HFF-Myc (cell line): ENCODE measurements around the gene CD53.

Experiments used
- DNase-seq: peaks from one replicate; pipeline ENCODE4 v3.0.0-alpha.2; 2011; ENCODE audit warnings: low read depth; ENCODE audit errors: extremely low read depth
- H3K4me3 ChIP-seq: replicated peaks from 2 replicates; pipeline ENCODE4 v1.5.1; 2011; ENCODE audit warnings: low read depth, mild to moderate bottlenecking, control low read depth, low read length
- TF ChIP-seq, protein P1 (sequence below): IDR thresholded peaks from 2 replicates; pipeline ENCODE4 v1.5.1; 2012; ENCODE audit warnings: mild to moderate bottlenecking, low read depth, low read length, control low read depth; ENCODE audit errors: missing control alignments

The CD53 gene

GRCh38 chr1:110877364-110877763 is 4.4 kb downstream of the CD53 start:
- TF ChIP-seq, protein P1, sequence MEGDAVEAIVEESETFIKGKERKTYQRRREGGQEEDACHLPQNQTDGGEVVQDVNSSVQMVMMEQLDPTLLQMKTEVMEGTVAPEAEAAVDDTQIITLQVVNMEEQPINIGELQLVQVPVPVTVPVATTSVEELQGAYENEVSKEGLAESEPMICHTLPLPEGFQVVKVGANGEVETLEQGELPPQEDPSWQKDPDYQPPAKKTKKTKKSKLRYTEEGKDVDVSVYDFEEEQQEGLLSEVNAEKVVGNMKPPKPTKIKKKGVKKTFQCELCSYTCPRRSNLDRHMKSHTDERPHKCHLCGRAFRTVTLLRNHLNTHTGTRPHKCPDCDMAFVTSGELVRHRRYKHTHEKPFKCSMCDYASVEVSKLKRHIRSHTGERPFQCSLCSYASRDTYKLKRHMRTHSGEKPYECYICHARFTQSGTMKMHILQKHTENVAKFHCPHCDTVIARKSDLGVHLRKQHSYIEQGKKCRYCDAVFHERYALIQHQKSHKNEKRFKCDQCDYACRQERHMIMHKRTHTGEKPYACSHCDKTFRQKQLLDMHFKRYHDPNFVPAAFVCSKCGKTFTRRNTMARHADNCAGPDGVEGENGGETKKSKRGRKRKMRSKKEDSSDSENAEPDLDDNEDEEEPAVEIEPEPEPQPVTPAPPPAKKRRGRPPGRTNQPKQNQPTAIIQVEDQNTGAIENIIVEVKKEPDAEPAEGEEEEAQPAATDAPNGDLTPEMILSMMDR = no peak
- H3K4me3 ChIP-seq = no peak overlapping the region
- no peak for DNase-seq

DNA sequence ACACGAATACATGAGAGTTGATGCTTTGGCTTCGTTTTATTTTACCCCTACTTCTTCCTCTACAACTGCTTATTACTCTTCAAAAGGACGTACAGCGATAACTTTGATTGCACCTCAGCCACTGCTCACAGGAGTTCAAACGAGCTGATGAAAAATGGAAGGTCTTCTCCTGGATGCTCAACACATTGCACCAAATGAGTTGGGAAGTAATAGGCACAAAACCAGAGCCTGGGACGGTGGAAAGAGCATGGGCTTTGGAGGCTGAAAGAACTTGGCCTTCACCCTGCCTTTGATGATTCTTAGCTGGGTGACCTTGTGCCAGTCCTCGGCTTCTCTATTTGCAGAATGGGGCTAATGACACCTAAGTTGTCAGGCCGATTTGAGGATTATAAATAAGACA is 4.8 kb downstream of the CD53 start:
- TF ChIP-seq, protein P1 = no peak
- no peak overlapping the region for H3K4me3 ChIP-seq
- DNase-seq = no peak

DNA sequence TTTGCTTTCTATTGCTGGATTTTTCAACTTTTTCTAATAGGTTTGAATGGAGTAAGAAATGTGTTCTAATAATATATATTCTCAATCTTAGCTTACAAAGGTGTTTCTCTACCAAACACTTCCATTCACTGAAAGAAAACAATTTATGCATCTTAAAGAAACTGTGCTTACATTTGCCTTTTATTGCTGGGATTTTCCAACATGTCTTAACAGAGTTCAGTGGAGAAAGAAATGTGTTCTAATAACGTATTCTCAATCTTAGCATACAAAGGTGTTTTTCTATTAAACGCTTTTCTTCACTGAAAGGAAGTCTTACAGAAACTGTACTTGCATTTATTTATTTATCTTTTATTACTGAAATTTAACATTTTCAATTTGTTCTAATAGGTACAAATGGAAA is 5.6 kb downstream of the CD53 start:
- TF ChIP-seq, protein P1 = no peak
- no peak overlapping the region for H3K4me3 ChIP-seq
- no peak for DNase-seq

DNA sequence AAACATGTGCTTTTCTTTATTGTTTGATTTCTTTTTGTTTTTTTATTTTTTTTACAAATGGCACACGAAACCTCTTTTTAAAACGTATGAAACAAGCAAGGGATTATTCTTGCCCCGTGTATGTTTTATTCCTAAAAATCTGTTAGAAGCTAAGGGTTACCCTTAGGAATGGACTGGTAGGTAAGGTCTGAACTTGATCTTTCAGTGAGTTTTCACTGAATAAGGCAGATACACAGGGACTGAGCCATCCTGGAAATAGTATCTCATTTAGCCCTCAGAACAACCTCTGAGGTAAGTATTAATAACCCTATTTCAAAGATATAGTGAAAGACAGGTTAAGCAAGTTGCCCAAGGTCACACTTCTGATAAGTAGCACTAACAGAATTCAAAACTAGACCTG is 6.0 kb downstream of the CD53 start:
- TF ChIP-seq, protein P1 = no peak
- no peak overlapping the region for H3K4me3 ChIP-seq
- no peak for DNase-seq

DNA sequence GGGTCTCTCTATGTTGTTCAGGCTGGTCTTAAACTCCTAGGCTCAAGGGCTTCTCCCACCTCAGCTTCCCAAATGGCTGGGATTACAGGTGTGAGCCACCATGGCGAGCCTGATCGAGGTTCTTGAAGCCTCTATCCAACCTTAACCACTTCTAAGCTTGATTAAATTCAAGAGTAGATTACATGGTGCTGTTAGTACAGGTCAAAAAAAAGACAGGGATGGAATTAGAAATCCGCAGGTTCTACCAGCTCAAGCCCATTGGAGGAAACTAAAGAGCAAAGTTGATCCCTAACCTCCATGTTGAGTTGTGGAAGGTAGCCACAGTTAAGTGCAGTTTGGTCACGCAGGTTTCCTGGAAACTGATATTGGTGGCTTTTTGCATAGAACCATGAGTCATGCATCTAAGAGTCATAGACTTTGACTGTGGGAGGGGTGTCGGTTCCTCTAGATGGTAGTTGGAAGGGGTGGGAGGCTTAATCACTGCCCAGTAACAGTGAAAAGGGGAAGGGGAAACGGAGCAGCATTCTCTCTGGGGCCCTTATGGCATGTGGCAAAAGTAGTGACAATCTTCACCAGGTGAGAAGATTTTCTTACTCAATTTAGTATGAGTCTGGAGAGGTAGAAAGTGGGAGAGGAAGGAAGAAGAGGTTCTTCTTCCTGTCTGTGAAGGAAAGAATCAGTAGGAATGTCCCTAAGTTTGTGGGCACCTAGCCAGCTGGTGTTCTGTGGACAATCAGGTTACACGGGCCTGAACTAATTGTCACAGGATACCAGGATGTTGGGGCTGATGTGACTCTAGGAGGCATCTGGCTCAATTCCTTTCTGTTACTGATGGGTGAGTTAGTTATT is 7.0 kb downstream of the CD53 start:
- TF ChIP-seq, protein P1 = no peak
- no peak for DNase-seq
- H3K4me3 ChIP-seq = no peak overlapping the region

DNA sequence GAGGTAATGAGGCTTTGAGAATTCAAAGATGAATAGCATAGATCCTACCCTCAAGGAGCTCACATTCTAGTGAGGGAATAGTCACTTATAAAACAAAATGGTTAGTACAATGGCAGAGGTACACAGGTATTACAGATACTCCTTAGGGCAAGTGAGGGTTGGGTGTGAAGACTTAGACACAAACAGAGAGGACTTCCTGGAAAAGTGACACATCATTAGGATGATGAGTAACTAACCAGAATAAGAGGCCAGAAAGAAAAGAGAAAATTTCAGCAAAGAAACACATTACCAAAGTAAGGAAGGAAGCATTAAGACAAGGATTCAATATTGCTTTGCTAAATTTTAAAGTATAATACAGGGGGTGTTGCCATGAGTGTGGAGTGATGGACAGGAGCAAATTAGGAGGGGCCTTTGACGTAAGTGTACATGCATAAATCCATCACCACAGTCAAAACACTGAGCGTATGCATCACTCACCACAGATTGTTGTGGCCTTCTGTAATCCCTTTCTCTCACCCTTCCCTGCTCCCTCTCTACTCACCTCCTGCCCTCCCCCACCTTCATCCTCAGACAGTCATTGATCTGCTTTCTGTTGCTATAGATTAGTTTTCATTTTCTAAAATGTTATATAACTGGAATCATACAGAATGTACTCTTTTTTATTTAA is 7.9 kb downstream of the CD53 start:
- H3K4me3 ChIP-seq = no peak overlapping the region
- no peak for DNase-seq
- TF ChIP-seq, protein P1 = no peak
